ENCODE data around the gene PCGF2. TPM values are rescaled to one million over a fixed set of nuclear protein-coding genes. Genes with fewer than 3 reads are reported as not detected.

The PCGF2 gene
- total RNA-seq, 1 donor from 2014 or later = 4.4 TPM

DNA sequence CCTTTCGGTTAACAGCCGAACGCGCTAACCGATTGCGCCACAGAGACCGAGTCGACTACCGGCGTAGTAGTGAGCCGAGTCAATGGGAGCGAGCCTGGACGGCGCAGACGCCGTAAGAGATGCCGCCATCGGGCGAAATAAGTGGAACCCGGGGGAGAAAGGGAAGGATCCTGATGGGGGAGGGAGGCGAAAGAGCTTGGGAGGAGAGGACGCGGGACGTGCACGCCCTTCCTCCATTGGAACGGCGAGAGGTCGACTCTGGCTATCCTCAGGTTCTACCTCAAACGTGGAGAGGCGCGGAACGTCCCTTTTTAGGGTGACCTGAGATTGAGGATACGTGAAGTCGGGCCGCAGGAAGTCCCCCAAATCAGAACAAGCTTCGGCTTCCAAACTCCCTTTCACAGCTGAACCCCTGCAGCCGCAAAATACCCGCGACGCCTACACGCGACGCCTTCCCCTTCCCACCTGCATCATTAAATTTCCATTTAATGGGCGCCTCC, 3.7 kb upstream of the PCGF2 start:
- DNase-seq (ENCODE audit: low spot score) = peak; percentile 84
- ATAC-seq = peak; percentile 52

DNA sequence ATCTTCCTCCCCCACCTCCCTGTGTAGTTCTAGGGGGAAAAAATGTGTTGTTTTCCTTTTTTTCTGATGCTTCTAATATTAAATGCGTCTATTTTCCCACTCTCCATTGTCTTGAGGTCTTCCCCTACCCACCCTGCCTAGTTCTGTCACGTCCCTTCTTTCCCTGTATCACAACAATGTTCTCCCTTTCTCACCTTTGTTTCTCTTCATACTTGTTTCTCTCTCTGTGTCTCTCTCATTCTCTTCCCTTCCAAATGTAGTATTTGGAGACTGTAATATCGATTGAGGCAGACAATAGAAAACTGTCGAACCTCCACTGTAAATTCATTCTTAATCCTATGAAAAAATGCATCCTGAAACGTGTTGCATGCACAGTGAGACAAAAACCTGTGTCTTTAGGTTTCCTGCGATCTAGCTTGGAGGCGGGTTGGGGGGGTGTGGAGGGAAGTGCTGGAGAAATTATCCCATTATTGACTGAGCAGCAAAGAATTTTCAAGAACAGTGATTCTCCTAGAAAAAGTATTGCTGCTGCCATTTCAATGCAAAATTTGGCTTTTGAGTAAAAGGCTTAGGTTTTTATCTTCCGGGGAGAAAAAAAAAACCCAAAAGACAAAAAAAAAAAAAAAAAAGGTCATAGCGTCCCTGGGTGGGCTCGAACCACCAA, 3.1 kb upstream of the PCGF2 start:
- ATAC-seq = no peak
- DNase-seq (ENCODE audit: low spot score) = no peak

DNA sequence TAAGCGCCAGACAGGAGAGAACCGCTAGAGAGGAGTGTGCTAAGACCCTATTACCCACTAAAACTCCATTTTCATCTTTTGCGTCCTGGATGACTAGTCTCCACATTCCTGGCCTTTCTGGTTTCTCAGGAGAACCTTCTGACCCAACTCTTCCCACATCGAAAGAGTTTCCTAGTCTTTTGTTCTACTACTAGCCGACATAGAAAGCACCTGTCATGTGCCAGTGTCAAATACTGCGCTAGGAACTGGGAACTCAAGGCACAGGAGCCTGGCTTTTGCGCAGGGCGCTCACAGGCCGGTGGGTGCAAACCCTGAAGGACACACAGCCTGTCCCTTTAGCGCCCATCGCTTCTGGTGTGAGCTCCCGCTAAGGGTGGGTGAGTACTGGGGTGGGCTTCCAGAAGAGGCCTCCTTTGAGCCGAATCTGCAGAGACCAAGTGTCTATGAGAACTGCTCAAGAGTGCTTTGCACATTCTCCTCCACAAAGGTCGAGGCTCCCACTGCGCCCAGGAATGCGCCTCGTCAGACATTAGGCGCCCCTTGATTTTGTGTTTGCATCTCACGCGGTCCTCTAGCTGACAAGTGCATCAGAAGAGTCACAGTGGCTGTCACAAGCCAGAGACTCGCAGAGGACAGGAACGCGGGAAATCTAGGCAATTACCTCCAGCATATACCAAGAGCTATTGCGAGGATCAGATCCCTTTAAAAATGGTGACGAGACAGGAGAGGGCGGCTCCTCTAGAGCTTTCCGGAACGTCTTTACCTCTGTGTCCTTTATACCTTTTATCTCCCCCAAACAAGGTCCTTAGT, 2.4 kb upstream of the PCGF2 start:
- no peak for ATAC-seq
- no peak for DNase-seq (ENCODE audit: low spot score)

DNA sequence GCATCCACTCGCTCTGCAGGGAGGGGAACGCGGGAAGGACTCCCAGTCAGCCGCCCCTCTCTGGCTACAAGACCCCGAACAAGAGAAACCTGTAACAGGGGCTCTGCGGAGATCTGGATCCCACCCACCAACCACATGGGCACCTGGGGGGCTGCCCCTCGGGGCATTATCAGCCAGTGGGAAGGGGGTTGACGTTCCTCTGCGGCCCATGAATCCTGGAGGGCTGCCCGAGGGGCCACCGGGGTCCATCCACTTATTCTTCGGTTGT, 1.8 kb upstream of the PCGF2 start:
- DNase-seq (ENCODE audit: low spot score) = peak; percentile 51
- no peak for ATAC-seq

DNA sequence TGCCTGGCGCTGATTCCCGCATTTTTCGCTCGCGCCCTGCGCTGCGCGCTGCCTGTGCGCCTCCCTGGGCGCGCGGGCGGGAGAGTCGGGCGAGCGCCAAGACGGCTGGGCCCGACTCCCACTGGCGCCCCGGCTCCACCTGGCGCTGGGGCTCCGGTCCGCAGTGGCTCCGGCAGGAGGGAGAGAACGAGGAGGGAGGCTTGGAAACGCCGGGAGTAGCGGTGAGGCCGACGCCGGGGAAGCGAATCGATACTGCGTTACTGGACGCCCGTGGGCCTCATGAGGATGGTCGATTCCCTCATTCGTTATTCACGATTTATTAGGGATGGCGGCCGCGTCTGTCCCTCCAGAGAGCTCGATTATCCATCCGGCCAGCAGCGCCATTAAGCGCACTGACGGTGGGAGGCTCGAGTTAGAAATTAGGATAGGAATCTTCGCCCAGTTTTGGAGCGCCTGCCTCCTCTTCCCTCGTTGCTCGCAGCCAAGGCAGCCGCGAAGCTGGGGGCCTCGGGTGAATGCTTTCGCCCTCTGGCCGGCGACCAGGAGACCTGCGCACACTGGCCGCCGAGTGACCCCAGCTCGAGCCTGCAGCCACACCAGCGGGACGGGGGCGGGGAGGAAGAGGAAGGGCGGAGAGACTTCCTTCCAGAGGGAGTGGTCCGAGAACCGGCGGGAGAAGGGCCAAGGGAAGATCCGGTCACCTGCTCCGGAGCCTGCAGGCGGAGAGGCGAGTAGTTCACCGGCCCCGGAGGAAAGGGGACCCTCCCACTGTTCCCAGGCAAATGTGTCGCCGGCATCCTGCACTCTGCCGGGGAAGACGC, 1.3 kb upstream of the PCGF2 start:
- peak; percentile 87 for DNase-seq (ENCODE audit: low spot score)
- peak; percentile 56 for ATAC-seq

DNA sequence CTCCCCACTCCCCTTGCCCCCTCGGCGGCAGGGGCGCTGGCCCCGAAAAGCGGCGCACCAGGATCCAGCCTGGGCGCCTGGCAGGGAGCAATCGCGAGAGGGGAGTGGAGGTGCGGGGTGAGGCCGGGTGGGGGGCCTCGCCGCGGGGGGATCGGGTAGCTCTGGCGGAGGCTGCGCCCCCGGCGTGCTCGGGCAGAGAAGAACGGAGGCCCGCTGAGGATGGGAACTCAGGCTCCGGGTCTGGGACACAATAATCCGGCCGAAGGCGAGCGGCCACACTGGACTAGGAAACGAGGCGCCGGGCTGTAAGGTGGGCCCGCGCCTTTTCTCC, 721 bp upstream of the PCGF2 start:
- DNase-seq (ENCODE audit: low spot score) = no peak

DNA sequence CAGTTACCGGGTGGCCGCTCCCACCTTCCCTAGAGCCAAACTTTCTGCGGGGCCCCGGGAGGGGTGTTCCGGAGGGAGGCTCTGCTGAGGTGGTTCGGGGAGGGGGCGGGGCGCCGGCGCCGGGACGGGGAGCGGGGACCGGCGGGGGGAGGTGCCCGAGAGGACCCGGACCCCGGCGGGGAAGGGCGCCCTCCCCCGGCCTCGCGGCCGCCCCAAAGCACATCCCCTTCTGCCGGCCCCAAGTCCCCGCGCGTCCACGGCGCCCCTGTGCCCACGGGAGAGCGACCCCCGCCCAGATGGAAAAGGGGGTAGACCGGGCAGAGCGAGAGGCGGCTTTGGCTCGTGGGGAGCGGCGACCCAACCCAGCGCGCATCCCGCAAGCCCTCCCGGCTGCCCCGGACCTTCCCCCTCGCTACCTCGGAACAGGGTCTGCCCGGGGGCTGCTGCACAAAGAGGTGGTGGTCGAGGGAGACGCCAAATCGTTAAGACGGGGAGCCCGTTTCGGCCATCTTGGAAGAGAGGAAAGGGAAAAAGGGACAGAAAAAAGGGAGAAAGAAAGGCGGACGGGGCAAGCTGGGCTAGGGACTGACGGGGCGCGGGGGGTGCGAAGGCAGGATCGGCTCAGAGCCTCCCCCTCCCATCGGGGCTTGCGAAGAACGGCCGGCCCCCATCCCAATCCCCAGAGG, 530 bp downstream of the PCGF2 start:
- DNase-seq (ENCODE audit: low spot score) (no peak), ATAC-seq (no peak)

More for the DNA sequence above, 721 bp upstream of the PCGF2 start:
- ATAC-seq = no peak

DNA sequence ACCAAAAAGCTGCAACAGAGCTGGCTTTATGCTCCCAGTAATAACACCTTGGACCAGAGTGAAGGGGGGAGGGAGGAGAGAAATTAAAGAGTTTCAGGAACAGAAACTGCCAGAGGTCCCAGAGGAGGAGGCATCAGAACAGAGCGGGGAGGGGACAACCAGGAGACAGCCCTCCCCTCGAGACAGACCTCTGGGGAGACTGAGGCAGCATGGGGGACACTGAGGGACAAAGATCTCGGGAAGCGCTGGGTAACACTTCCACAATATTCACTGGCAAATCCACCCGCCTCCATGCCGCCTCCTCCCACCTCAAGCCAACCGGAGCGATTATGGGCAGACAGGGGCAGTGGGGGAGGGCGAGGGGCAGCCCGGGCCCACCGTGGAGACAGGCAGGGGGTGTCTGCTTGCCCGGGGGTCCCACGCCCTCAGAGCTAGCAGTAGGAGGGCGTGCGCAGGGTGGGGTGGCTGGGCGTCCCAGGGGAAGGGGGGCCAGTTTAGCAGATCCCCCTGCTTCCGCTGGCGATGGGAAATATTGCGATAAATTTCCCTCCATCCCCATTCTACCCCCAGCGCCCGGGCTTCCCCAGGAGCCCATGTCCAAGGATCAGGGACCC, 1.2 kb downstream of the PCGF2 start:
- no peak for ATAC-seq
- DNase-seq (ENCODE audit: low spot score) = no peak

DNA sequence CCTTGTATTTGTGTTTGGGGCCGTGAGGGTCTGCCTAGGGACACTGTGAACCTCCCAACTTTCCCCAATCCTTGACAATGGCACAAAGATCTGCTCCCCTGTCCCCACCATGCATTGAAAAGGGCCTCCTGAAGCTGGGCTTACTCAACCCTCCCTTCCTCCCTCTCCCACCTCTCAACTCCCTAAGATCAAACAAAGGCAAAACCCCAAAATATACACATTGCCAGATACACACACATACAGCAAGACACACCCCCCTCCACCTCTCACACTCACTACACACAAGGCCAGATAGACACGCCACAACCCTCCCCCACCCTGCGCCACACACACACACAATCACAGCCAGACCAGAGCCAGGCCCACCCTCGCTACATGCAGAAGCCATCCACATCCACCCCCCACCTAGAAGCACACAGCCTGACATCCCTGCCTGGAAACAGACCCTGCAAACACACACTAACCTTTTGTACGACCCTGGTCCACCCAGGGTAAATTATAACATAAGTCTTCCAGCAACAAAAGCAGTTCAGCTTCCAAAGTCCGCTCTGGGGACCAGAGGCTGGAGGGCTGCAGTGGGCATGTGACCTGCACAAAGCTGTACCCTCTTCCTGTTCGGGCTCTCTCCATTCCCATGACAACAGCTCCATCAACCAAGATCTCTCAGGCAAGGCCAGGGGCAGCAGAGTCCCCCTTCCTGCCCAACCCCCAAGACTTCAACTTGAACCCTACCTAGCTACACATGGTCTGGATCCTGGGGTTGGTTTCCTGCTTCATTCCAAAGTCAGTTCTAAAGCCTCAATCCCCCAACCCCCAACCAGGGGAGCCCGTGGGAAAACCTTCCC, 1.9 kb downstream of the PCGF2 start:
- no peak for ATAC-seq
- no peak for DNase-seq (ENCODE audit: low spot score)

DNA sequence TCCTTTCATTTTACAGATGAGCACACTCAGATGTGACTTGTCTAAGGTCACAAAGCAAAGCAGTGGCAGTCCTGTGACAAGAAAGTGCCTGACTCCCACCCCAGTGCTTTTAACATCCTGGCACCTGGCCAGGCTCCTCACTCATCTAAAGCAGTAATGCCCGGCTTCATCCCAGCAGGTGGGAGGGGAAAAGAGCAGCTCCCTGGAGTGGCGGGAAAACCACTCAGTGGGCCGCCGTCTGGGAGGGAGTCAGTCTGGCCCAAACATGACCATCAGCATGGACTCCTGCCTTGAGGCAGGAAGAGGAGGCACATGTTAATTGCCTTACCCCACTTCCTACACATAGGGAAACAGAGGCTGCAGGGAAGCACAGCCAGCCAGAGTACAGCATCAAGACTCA, 2.6 kb downstream of the PCGF2 start:
- ATAC-seq (no peak), DNase-seq (ENCODE audit: low spot score) (no peak)

DNA sequence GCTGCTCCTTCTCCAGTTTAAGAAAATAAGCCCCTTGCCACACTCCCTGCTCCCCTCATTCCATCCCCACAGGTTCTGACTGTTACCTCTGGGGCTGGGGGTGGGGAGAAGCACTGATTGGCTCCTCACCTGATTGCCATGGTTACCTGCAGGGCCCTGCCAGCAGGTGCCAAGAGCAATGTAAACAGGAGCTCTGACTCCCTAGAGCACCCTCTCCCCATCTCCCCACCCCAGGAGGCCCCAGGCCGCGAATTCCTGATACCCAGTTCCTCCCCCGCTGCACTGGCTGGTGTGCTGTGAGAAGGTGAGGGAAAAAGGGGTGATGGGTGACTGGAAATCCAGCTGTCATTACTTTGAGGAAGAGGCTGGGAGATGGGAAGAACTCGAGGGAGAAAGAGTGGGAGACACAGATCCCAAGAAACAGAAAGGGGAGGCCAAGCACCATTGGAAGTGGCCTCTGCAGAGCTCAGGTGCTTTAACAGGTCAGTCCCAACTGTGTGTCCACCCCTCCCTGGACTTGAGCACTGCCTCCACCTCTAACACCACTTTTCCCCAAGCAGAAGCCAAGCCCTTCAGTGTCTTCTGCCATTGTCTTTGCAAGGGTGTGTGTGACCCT, 4.5 kb downstream of the PCGF2 start:
- no peak for ATAC-seq
- DNase-seq (ENCODE audit: low spot score) = no peak

DNA sequence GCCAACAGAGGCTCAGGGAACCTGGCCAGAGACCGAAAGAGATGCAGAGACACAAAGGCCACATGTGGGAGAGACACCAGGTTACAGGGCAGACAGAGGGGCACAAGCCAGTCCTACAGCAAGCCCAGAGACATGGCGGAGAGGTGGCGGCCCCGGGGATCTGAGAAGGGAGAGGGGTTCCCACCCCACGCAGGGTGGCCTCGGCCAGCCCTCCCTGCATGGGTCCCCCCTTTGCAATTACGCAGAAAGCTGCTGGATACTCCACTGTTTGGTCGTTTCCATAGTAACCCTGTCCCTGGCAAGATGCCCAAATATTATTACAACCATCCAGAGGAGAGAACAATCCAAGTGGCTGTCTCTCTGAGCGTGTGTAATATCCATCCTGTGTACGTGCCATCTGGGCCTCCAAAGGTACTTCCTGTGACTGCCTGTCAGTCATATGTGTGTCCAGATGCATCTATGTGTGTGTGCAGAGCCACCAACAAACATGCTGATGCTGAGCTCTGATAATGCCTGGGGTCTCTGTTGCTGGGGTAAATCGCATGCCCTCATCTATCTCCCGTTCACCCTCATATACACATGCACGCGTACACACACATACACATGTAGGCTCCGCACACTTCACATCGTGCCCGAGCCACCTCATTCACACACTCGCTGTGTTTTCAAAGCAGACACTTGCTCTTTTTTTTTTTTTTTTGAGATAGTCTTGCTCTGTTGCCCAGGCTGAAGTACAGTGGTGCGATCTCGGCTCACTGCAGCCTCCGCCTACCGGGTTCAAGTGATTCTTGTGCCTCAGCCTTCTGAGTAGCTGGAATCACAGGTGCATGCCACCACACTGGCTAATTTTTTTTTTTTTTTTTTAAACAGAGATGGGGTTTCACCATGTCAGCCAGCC, 5.5 kb downstream of the PCGF2 start:
- DNase-seq (ENCODE audit: low spot score) (no peak), ATAC-seq (no peak)

DNA sequence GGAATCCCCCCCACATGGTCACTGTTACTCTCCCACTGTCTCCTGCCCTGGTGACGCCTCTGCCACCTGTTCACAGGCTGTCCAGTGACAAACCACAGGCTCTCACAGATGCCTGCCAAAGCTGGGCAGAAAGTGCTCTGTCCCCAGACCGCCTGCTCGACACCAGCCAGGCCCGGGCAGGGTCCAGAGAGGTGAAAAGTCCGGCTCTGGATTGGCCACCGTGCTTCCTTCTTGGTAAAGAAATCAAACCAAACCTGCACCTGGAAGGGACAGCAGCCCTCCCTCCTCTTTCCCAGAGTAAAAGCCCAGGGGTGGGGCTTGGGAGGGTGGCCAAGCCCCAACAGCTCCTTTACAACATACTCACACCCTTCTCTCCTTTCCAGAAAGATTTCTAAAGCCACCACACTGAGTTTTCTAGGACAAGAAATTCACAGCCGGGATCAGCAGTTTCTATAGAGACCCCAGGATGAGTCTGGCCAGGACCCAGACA, 6.2 kb downstream of the PCGF2 start:
- peak; percentile 89 for ATAC-seq
- peak; percentile 81 for DNase-seq (ENCODE audit: low spot score)

DNA sequence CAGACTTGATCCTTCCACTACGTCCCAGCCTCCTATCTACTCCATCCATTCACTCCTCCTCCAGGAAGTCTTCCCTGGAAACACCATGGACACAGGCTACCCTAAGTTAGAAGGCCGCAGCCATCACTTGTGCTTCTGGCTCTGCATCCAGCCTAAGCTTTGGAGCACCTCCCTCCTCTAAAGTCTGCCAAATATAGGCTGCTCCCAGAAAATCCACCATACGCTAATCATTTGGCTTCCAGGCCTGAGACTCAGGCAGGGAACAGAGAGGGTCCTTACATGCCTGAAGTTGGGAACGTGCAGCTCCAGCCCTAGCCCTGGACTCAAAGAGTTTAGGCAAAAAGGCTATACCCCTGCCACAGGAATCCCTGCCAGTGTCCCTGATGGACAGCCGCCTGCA, 6.7 kb downstream of the PCGF2 start:
- ATAC-seq = peak; percentile 3
- no peak for DNase-seq (ENCODE audit: low spot score)

DNA sequence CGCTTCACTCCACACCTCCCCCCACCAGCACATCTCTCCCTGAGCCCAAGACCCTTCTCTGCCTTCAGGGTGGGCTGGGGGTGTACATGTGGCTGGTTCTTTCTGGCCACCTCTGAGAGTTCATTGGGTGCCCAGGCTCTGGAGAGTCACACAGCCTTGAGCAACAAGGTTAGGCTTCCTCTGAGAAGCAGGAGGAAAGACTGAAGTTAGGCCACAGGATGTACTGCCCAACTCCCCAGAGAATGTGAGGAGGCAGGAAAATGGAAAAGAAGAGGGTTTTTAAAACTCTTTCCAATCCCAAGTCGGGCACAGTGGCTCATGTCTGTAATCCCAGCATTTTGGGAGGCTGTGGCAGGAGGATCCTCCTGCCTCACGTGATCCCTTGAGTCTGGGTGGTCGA, 7.3 kb downstream of the PCGF2 start:
- no peak for DNase-seq (ENCODE audit: low spot score)
- no peak for ATAC-seq

DNA sequence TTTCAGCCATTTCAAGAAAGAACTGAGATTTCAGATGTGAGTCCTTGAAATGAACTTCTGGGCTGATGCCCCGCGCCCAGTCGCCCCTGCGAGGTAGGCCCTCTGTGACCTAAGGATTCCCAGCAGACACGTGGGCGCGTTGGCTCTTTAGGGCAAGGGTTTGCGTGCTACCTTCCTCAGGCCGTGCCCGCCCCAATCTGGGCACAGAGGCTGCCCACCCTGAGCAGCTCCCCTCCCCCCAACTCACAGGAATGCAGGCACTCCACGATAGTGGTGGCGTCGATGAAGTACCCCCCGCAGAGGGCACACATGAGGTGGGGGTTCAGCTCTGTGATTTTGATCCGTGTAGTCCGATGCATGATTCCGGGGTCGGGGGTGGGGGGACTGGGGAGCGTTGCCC, 8.1 kb downstream of the PCGF2 start:
- ATAC-seq = no peak
- no peak for DNase-seq (ENCODE audit: low spot score)

DNA sequence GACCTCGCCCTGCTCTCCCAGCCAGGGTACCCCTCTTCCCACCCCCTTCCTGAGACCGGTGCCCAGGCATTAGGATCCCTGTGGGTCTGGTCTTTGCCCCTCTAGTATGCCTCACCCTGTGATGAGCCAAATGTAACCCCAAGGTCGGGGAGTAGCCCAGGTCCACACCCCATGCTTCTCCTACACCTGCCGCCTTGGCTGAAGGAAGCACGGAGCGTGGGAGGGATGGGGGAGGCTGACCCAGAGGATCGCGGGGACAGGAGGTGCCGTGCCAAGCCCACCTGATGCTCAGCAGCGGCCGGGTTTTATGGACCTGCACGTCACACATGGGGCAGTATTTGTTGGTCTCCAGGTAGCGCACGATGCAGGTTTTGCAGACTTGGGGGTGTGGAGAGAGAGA, 8.8 kb downstream of the PCGF2 start:
- ATAC-seq (no peak), DNase-seq (ENCODE audit: low spot score) (no peak)

DNA sequence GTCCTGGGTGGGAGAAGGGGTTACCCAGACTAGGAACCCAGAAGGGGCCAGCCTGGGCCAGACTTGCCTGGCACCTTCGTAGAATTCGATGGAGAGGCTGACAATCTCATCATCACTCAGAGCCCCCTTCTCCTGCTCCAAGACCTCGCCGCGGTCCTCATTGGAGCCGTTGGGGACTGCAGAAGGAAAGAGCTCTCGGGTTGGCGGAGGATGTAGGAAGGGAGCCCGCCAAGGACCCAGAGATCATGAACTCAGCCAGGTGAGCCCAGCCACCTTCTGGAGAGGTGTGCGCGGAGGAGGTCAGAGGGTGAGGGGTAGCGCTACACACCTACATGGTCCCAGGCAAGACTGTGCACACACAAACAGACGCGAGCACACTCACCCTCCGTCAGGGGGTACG, 9.4 kb downstream of the PCGF2 start:
- no peak for DNase-seq (ENCODE audit: low spot score)
- no peak for ATAC-seq

Measured in left lobe of liver (tissue), 2 donors.